Measurements from ENCODE around the gene UNC119.

UNC119 gene

DNA sequence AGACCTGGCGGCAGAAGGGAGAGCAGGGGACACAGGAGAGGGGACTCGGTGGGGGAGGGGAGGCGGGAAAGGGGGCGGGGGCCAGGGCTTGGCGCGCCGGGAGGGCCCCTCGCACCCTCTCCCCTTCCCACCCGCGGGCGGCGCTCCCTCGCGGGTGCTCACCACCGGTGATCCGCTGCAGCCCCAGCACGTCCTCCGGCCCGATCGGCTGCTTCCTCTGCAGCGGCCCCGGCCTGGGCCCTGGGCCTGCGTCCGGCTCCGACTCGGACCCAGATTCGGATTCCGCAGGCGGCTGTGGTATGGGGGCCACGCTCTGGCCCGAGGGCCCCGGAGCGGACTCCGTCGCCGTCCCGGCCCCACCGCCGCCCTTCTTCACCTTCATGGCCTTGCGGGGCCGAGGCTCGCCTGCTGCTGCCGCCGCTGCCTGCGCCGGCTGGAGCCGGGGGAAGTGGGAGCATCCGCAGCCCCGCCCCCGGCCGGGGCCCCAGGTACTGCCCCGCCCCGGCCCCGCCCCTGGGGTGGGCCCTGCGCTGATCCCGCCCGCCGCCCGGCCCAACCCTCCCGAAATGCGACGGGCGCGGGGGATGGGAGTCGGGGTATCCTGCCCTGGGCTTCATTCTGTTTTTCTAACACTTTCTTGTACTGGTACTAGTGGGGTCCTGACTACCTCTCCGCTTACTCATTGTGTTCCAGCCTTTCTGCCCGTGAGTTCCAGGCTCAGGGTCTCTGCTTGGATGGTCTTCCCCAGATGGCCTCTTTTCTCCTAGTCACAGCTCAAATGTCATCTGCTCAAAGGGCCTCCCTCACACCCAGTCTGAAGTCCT lies at the start of gene UNC119:
Gene UNC119, minus strand, starts transcription at position 449 of the 824 bp plus-strand sequence. Its CDS starts 67 bp downstream, at position 382.
- Histone ChIP-seq H3K27me3 (ENCODE audit: insufficient read depth, low read length) (no peaks in the 10 kb centered on the region), H3K36me3 (ENCODE audit: insufficient read depth, low read length) (peaks cover 34% of the 10 kb centered on the region)

DNA sequence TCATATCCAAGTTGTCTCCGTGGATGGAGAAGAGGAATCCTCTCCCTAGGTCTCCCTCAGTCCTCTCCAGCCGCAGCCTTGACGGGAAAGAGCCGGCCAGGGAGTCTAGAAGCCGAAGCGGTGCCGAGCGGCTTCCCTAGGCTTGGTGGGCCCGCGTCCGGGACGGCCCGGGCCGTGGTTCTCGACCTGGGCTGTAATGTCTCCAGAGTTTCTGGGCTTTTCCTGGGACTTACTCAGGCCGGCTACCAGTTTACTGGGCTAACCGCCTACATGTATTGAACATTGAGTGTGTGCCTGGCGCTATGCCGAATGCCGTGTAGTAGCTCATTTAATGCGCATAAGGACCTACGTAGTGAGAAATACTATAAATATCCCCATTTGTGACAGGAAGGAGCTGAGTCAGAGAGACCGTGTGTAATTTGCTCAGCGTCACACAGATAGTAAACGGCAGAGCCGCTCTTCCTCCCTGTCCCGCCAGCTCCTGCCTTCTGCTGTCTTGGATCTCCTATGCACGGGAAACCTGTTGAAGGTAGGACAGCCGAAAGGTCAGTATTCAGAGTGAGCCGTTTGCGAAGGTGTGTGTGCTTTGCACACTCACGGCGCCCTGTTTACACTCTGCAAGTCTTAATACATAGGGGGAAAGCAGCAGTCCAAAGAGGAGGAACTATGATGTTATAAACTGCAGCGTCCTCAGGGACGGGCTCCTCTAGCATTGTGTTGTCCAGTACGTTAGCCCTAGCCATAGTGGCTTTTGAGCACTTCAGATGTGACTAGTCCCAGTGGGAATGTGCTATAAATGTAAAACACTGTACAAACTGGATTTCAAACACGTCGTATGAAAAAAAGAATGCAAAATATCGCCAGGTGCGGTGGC lies 47.1 kb upstream of the UNC119 start:
- Histone ChIP-seq H3K9me3 (ENCODE audit: low read length) (no peaks in the 10 kb centered on the region), H2AFZ (ENCODE audit: low read depth, low read length) (peak overlapping the region; percentile 83)

More for the DNA sequence above, at the start of gene UNC119:
- H2AFZ ChIP-seq (ENCODE audit: low read depth, low read length) = peak within 1 kb of the TSS; percentile 64
- H3K9me3 ChIP-seq (ENCODE audit: low read length) = no peaks in the 10 kb centered on the region
- H3K4me3 ChIP-seq (ENCODE audit: low read length) = peak within 1 kb of the TSS; percentile 82
- peaks cover 12% of the 10 kb centered on the region for H3K4me1 ChIP-seq (ENCODE audit: insufficient read depth, low read length)

DNA sequence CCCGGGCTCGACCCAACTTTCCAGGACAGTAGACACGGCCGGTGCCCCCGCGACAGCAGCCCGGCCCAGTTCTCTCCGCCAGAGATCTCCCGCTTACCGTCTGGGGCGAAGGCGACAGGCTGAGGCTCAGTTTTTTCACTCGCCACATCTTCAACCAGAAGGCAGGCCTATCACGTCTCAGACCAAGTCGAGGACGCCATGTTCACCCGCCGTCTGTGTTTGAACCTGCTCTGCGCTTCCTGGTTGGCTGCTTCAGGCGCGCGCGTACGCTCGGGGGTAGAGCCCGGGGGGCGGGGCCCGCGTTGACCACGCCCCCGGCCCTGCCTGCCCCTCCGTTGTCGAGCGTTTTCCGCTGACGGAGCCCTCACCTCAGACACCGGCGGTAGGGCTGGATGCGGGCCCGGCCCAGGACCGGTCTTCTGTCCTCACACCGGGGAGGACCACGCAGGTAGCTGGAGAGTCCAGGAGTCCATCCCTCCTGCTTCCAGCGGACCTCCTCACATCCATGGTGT lies 46.4 kb upstream of the UNC119 start, which contains the start of gene SPAG5:
Gene SPAG5, minus strand, starts transcription at position 227 of the 512 bp plus-strand sequence. Its CDS starts 79 bp downstream, at position 148.
- H3K4me3 ChIP-seq (ENCODE audit: low read length) = peak within 1 kb of the TSS; percentile 89
- H3K4me1 ChIP-seq (ENCODE audit: insufficient read depth, low read length) = peaks cover 15% of the 10 kb centered on the region
- peaks cover 12% of the 10 kb centered on the region for H3K36me3 ChIP-seq (ENCODE audit: insufficient read depth, low read length)
- H3K9me3 ChIP-seq (ENCODE audit: low read length) = no peaks in the 10 kb centered on the region
- H2AFZ ChIP-seq (ENCODE audit: low read depth, low read length) = peak within 1 kb of the TSS; percentile 83
- no peaks in the 10 kb centered on the region for H3K27me3 ChIP-seq (ENCODE audit: insufficient read depth, low read length)

More for the DNA sequence above, 47.1 kb upstream of the UNC119 start:
- Histone ChIP-seq H3K4me3 (ENCODE audit: low read length) (peak overlapping the region; percentile 89), H3K4me1 (ENCODE audit: insufficient read depth, low read length) (peaks cover 15% of the 10 kb centered on the region), H3K27me3 (ENCODE audit: insufficient read depth, low read length) (no peaks in the 10 kb centered on the region), H3K36me3 (ENCODE audit: insufficient read depth, low read length) (peaks cover 10% of the 10 kb centered on the region)

DNA sequence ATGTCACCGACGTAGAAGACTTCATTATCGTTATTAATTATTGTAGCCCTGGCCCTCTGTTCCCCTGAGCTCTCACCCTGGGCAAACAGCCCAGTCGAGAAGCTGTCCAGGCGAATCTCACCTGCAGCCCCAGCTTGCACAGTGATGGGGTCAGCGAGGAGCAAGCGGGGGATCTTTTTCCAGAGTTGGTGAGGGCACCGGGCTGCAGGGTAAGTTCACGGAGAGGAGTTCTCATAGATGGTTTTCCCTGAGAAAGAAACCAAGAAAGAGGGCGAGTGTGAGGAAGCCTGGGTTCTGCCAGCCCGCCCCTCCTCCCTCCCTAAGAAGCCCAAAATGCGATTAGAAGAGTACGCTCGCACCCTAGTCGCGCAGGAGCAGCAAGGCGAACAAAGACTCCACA lies 46.0 kb upstream of the UNC119 start:
- Histone ChIP-seq H3K36me3 (ENCODE audit: insufficient read depth, low read length) (peaks cover 12% of the 10 kb centered on the region), H2AFZ (ENCODE audit: low read depth, low read length) (peak overlapping the region; percentile 83), H3K27me3 (ENCODE audit: insufficient read depth, low read length) (no peaks in the 10 kb centered on the region), H3K4me1 (ENCODE audit: insufficient read depth, low read length) (peaks cover 15% of the 10 kb centered on the region), H3K4me3 (ENCODE audit: low read length) (peak overlapping the region; percentile 89), H3K9me3 (ENCODE audit: low read length) (no peaks in the 10 kb centered on the region)

DNA sequence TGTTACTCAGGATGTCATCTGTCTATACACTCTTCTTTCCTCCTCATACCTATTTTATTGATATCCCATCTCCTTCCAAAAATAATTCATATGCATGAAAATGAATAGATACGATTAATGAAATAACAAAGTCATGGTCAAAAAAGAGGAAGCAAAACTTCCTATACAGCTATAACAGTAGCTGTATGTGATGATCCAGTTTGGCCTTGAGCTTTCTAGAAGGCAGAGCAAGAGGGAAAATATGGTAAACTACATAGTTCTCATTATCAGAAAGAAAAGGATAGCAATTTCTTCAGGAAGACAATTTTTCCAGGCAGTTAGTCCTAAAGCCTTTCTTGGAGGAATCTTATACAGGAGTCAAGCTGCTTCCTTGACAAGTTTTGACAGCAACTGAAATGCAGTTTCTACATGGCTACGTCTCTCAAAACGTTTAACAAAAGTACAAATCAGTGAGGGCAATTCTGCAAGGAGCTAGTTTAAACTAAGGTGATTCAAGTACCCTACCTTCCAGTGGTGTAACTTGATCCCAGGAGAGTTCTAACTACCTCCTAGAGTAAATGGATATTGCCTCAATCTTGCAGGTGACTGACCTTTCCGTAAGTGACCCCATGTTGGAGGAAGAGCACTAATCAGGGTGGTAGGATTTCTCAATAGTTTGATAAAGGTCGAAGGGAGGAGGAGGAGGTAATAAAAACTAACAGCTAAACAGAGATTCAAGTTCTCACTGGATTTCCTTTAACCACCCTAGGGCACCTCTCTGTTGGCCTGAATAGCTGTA lies 45.4 kb upstream of the UNC119 start:
- Histone ChIP-seq H2AFZ (ENCODE audit: low read depth, low read length) (peak overlapping the region; percentile 83), H3K4me1 (ENCODE audit: insufficient read depth, low read length) (peaks cover 15% of the 10 kb centered on the region), H3K9me3 (ENCODE audit: low read length) (no peaks in the 10 kb centered on the region), H3K36me3 (ENCODE audit: insufficient read depth, low read length) (peaks cover 18% of the 10 kb centered on the region), H3K27me3 (ENCODE audit: insufficient read depth, low read length) (no peaks in the 10 kb centered on the region), H3K4me3 (ENCODE audit: low read length) (peak overlapping the region; percentile 89)

DNA sequence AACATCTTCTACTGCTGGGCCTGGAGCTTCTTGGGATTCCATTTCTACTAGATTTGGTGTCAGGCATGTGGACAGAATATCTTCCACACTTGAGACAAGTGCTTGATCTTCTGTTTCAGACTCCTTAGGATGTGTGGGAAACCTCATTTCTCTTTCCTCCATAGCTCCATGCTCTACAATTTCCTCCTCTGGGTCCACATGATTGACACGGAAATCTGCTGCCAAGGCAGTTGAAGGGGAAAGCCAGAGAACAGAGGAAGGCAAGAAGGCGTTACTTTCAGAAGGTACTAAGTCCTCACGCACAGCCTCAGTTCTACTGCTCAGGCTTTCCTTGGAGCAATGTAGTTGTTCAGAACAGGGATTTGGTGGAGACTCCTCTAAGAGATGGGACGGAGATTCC lies 39.8 kb upstream of the UNC119 start:
- no peak overlapping the region for H2AFZ ChIP-seq (ENCODE audit: low read depth, low read length)
- peaks cover 58% of the 10 kb centered on the region for H3K36me3 ChIP-seq (ENCODE audit: insufficient read depth, low read length)
- H3K4me3 ChIP-seq (ENCODE audit: low read length) = no peak overlapping the region
- H3K9me3 ChIP-seq (ENCODE audit: low read length) = no peaks in the 10 kb centered on the region
- no peaks in the 10 kb centered on the region for H3K27me3 ChIP-seq (ENCODE audit: insufficient read depth, low read length)
- H3K4me1 ChIP-seq (ENCODE audit: insufficient read depth, low read length) = no peaks in the 10 kb centered on the region

DNA sequence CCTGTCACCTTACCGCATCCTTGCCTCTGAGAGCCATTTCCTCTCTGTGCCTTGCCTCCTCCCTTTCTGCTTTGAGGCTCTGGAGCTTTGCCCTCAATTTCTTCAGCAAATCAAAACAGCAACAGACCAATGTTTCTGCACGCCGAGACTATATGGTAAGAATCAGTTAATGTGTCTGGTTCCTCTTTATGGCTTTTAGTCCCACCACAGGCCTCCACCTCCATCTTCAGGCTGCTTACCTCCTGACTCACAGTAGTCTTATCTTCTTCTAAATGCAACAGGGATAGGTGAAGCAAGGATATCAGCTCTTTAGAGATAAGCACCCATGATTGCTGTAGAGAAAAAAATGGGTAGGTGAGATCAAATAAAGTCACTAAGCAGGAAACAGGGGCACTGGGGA lies 33.4 kb upstream of the UNC119 start:
- Histone ChIP-seq H3K27me3 (ENCODE audit: insufficient read depth, low read length) (no peaks in the 10 kb centered on the region), H2AFZ (ENCODE audit: low read depth, low read length) (no peak overlapping the region), H3K4me1 (ENCODE audit: insufficient read depth, low read length) (no peaks in the 10 kb centered on the region), H3K4me3 (ENCODE audit: low read length) (no peak overlapping the region), H3K36me3 (ENCODE audit: insufficient read depth, low read length) (peaks cover 77% of the 10 kb centered on the region), H3K9me3 (ENCODE audit: low read length) (no peaks in the 10 kb centered on the region)

DNA sequence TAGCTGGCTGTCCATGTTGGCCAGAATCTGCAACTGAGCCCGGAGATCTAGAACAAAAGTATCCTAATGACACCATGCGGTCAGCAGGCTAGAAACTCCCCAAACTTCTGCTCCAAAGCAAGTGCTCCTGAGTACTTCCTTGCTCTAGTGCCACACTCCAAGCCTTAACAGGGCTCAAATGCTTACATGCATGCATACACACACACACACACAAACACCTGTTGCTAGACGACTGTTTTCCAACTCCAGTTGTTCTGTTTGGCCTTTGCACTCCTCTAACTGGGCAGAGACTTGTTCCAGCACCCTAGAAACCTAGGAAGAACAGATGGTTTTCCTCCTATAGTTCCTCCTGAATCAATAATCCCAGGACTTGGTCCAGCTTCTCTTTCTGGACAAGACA lies 32.0 kb upstream of the UNC119 start:
- Histone ChIP-seq H3K36me3 (ENCODE audit: insufficient read depth, low read length) (peaks cover 80% of the 10 kb centered on the region), H3K4me1 (ENCODE audit: insufficient read depth, low read length) (no peaks in the 10 kb centered on the region), H3K9me3 (ENCODE audit: low read length) (no peaks in the 10 kb centered on the region), H3K4me3 (ENCODE audit: low read length) (no peak overlapping the region), H2AFZ (ENCODE audit: low read depth, low read length) (no peak overlapping the region), H3K27me3 (ENCODE audit: insufficient read depth, low read length) (no peaks in the 10 kb centered on the region)

DNA sequence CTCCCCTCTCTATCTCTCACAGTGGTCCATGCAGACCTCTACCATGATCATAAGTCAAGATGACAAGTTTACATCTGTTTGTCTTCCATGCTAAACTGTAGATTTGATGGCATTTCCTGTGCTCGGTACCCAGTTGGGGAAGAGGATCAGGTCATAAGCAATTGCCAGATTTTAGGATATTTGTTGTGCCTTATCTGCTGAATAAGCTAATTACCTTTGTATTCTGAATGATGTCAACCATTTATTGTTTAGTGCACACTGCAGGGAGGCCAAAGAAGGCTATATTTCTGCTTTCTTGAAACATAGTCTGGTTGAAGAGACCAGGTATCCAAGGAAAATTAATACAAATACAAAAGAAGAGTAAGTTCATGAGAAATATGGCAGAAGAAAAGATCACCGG lies 30.1 kb upstream of the UNC119 start:
- H2AFZ ChIP-seq (ENCODE audit: low read depth, low read length) = no peak overlapping the region
- H3K9me3 ChIP-seq (ENCODE audit: low read length) = no peaks in the 10 kb centered on the region
- H3K4me3 ChIP-seq (ENCODE audit: low read length) = no peak overlapping the region
- peaks cover 85% of the 10 kb centered on the region for H3K36me3 ChIP-seq (ENCODE audit: insufficient read depth, low read length)
- no peaks in the 10 kb centered on the region for H3K4me1 ChIP-seq (ENCODE audit: insufficient read depth, low read length)
- H3K27me3 ChIP-seq (ENCODE audit: insufficient read depth, low read length) = no peaks in the 10 kb centered on the region

DNA sequence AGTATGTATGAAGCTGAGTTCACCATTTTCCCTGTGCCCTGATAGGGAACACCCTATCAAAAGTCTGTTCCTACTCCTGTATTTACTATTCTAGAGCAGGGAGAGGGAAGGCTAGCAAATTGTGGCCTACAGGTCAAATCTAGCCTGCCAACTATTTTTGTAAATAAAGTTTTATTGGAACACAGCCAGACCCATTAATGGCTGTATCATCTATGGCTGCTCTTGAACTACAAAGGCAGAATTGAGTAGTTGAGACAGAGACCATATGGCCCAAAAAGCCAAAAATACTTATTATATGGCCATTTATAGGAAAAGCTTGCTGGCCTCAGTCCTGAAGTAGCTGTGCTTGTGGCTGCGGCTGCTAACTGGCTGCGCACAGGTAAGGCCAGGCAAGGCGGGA lies 28.5 kb upstream of the UNC119 start:
- H3K4me3 ChIP-seq (ENCODE audit: low read length) = no peak overlapping the region
- no peaks in the 10 kb centered on the region for H3K4me1 ChIP-seq (ENCODE audit: insufficient read depth, low read length)
- H2AFZ ChIP-seq (ENCODE audit: low read depth, low read length) = no peak overlapping the region
- no peaks in the 10 kb centered on the region for H3K27me3 ChIP-seq (ENCODE audit: insufficient read depth, low read length)
- H3K9me3 ChIP-seq (ENCODE audit: low read length) = no peaks in the 10 kb centered on the region
- peaks cover 86% of the 10 kb centered on the region for H3K36me3 ChIP-seq (ENCODE audit: insufficient read depth, low read length)

DNA sequence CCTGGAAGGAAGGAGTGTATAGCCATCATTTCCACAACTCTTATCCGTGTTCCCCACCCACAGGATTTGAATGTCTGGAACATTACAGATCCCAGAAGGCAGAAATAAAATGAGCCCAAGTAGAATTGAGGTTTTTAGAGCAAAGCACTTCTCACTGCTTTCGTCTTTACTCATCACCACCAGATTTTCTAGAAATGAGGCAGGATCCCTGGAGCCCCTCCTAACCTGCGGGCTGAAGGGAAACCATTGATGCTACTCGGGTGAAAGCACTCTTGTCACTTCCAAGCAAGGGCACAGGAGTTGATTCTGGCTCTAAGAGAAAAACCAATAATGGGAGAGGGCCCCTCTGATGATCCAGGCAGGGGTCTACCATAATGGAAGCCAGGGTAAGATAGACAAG lies 27.1 kb upstream of the UNC119 start:
- Histone ChIP-seq H3K9me3 (ENCODE audit: low read length) (no peaks in the 10 kb centered on the region), H3K4me3 (ENCODE audit: low read length) (no peak overlapping the region), H3K36me3 (ENCODE audit: insufficient read depth, low read length) (peaks cover 72% of the 10 kb centered on the region), H3K27me3 (ENCODE audit: insufficient read depth, low read length) (no peaks in the 10 kb centered on the region), H2AFZ (ENCODE audit: low read depth, low read length) (no peak overlapping the region), H3K4me1 (ENCODE audit: insufficient read depth, low read length) (no peaks in the 10 kb centered on the region)

Measured in neuron (in vitro differentiated cells).